ENCODE measurements around the gene ERAP2. TPM values are rescaled to one million over a fixed set of nuclear protein-coding genes. Genes with fewer than 3 reads are reported as not detected.
"Not testable (repeated sequence)": the region's sequence is repeated elsewhere in the genome, so short reads cannot be mapped to it uniquely, and the experiment has no call there.

The ERAP2 gene
- total RNA-seq, 2 experiments from 2014 or later: 43.0 to 44.5 TPM

DNA sequence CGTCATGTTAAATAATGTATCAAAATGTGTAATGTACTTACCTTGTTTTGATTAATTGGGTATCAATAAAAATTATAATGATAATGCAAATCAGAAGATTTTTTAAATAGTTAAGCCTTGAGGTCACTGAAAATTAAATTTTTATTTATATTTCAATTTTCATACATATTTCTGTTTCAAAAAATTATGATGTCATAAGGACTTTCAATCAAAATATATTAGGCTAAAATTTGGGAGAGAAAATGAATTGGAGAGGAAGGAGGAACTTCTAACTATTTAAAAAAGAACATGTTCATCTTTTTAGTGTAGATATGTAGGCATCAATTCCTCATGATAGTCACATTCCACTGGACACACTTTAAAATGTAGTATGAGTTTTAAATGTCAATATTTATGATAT is 39.5 kb upstream of the ERAP2 start:
- POLR2A ChIA-PET: no interaction called here
- DNase-seq: no peak
- Mint-ChIP-seq H3K9me3 (no peaks in the 10 kb centered on the region), H3K4me1 (ENCODE audit: low read depth) (peaks cover 10% of the 10 kb centered on the region), H3K27me3 (no peaks in the 10 kb centered on the region), H3K27ac (no peak overlapping the region), H3K4me3 (no peak overlapping the region), H3K36me3 (ENCODE audit: low read depth) (no peaks in the 10 kb centered on the region)
- CTCF ChIA-PET: no interaction called here
- TF ChIP-seq, protein P1, sequence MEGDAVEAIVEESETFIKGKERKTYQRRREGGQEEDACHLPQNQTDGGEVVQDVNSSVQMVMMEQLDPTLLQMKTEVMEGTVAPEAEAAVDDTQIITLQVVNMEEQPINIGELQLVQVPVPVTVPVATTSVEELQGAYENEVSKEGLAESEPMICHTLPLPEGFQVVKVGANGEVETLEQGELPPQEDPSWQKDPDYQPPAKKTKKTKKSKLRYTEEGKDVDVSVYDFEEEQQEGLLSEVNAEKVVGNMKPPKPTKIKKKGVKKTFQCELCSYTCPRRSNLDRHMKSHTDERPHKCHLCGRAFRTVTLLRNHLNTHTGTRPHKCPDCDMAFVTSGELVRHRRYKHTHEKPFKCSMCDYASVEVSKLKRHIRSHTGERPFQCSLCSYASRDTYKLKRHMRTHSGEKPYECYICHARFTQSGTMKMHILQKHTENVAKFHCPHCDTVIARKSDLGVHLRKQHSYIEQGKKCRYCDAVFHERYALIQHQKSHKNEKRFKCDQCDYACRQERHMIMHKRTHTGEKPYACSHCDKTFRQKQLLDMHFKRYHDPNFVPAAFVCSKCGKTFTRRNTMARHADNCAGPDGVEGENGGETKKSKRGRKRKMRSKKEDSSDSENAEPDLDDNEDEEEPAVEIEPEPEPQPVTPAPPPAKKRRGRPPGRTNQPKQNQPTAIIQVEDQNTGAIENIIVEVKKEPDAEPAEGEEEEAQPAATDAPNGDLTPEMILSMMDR (IDR thresholded peaks at IDR 0.05): no peak
- ATAC-seq: no peak
- intact Hi-C loops (cut with micrococcal nuclease): no loop called here

DNA sequence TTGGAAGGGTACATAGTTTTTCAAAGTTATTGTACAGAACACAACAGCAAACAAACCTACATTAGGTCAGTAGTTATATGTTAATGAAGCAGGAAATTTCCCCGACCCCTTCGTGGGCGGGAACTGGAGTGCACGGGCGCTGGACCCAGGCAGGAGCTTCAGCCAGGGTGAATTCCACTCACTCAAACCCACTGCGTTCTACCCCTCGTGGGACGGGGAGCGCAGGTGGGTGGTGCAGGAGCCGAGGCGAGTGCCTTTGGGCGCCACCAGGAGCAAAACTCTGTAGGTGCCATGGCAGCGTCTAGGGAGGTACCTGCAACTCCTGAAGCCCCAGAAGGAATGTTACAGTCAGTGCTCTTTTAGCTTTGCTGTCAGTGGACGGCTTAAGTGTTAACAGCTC is 39.0 kb upstream of the ERAP2 start:
- DNase-seq: no peak
- no peak overlapping the region for H3K4me3 Mint-ChIP-seq
- no peaks in the 10 kb centered on the region for H3K9me3 Mint-ChIP-seq
- no peaks in the 10 kb centered on the region for H3K27me3 Mint-ChIP-seq
- no peak for ATAC-seq
- TF ChIP-seq, protein P1 (IDR thresholded peaks at IDR 0.05): no peak
- H3K4me1 Mint-ChIP-seq (ENCODE audit: low read depth): peaks cover 10% of the 10 kb centered on the region
- intact Hi-C loops (cut with micrococcal nuclease): no loop called here
- CTCF ChIA-PET: no interaction called here
- no peak overlapping the region for H3K27ac Mint-ChIP-seq
- H3K36me3 Mint-ChIP-seq (ENCODE audit: low read depth): no peaks in the 10 kb centered on the region
- POLR2A ChIA-PET: no interaction called here

DNA sequence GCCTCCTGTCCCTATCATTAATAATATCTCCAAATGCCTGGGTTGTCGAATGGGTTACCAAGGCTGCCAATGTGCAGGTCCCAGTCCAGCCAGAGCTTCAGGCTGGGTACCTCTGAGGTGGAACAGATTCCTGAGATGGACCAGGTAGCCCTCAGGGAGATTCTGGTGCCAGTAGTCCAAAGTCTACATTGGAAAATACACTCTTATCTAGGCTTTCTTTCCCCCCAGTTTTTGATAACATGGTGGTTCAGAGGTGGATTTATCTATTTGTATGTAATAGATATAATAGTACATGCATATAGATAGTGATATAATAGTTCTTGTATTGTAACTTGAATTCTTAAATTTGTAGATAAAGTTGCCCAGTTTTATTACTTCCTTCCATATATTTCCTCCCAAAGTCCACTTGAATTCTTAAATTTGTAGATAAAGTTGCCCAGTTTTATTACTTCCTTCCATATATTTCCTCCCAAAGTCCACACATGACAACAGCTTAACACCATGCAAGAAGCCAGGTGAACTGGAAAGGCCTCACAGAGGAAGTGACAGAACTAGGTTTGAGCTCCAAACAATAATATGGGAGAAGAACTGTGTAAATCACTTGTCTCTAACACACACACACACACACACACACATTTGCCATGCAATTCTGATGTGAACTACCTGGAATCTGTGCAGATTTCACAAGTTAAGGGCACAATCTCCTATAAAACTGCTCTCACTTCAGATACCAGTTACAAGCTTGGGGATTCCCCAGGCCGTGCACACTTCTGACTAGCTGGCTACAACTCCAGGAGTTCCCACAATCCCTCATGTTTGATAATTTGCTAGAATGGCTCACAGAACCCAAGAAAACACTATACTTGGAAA is 37.9 kb upstream of the ERAP2 start:
- Mint-ChIP-seq H3K27ac (no peak overlapping the region), H3K9me3 (no peaks in the 10 kb centered on the region), H3K27me3 (no peaks in the 10 kb centered on the region), H3K36me3 (ENCODE audit: low read depth) (no peaks in the 10 kb centered on the region), H3K4me1 (ENCODE audit: low read depth) (peaks cover 18% of the 10 kb centered on the region), H3K4me3 (no peak overlapping the region)
- DNase-seq (no peak), ATAC-seq (no peak)
- TF ChIP-seq, protein P1 (IDR thresholded peaks at IDR 0.05): no peak
- intact Hi-C loops (cut with micrococcal nuclease): no loop called here
- POLR2A ChIA-PET: no interaction called here
- CTCF ChIA-PET: interaction anchor here (0.9 to 1.5 kb wide), 4 partner anchors 8 to 30 kb away, joined by 3 to 9 read pairs (median 3); no protein-coding TSS in a partner anchor

DNA sequence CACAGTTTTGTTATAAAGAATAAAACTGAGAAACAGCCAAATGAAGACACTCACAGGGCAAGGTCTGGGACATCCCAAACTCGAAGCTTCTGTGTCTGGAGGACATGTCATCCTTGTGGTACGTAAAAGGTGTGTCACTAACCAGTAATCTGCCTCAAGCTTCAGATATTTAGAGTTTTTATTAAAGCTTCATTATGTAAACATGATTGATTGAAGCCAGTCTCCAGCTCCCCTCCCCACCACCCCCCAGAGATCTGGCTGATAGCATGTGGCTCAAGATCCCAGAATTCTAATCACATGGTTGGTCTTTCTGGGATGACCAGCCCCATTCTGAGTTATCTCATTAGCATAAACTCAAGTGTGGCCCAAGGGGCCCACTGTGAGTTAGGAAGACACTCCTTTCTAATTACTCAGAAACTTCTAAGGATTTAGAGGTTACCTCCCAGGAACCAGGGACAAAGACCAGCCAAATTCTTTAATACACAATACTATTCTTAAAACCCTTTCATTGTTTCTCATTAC is 37.2 kb upstream of the ERAP2 start:
- no peak for ATAC-seq
- H3K27ac Mint-ChIP-seq: no peak overlapping the region
- H3K27me3 Mint-ChIP-seq: no peaks in the 10 kb centered on the region
- no peaks in the 10 kb centered on the region for H3K36me3 Mint-ChIP-seq (ENCODE audit: low read depth)
- no peaks in the 10 kb centered on the region for H3K9me3 Mint-ChIP-seq
- peaks cover 23% of the 10 kb centered on the region for H3K4me1 Mint-ChIP-seq (ENCODE audit: low read depth)
- ChIA-PET POLR2A (no interaction called here), CTCF (interaction anchor here (0.9 to 1.5 kb wide), 3 partner anchors 17 to 30 kb away, joined by 3 to 9 read pairs (median 3); no protein-coding TSS in a partner anchor)
- DNase-seq: no peak
- intact Hi-C loops (cut with micrococcal nuclease): no loop called here
- TF ChIP-seq, protein P1 (IDR thresholded peaks at IDR 0.05): no peak
- no peak overlapping the region for H3K4me3 Mint-ChIP-seq

DNA sequence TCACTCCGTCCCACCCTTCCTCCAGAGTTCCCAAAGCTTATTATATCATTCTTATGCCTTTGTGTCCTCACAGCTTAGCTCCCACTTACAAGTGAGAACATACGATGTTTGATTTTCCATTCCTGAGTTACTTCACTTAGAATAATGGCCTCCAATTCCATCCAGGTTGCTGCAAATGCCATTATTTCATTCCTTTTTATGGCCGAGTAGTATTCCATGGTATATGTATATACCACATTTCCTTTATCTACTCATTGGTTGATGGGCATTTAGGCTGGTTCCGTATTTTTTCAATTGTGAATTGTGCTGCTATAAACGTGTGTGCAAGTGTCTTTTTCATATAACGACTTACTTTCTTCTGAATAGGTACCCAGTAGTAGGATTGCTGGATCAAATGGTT is 34.4 kb upstream of the ERAP2 start:
- H3K36me3 Mint-ChIP-seq (ENCODE audit: low read depth); H3K27ac Mint-ChIP-seq; intact Hi-C loops (cut with micrococcal nuclease); DNase-seq; ATAC-seq; H3K27me3 Mint-ChIP-seq; POLR2A ChIA-PET; H3K4me3 Mint-ChIP-seq; H3K9me3 Mint-ChIP-seq: not testable (repeated sequence)
- H3K4me1 Mint-ChIP-seq (ENCODE audit: low read depth): peaks cover 18% of the 10 kb centered on the region
- CTCF ChIA-PET: interaction anchor here (1.2 to 1.4 kb wide), 2 partner anchors 16 kb away, joined by 3 to 4 read pairs; no protein-coding TSS in a partner anchor

All from activated CD8-positive, alpha-beta T cell treated with anti-CD3 and anti-CD28 coated beads for 36 hours (primary cell).